Cardiac ventricle fibroblast (primary cell): Measurements from ENCODE around the gene ZKSCAN2. TPM values are rescaled to one million over a fixed set of nuclear protein-coding genes. Genes with fewer than 3 reads are reported as not detected.

Experiments
- total RNA-seq: library from RNA; depleted of rRNA; stranded (reverse); fragments of >200 nt; gene quantifications from 2 replicates; pipeline ENCODE4 v1.2.3, GENCODE V29; 2015

The ZKSCAN2 gene
- 3.1 and 3.5 TPM in 2 replicates for total RNA-seq

GRCh38 chr16:25257470-25257955 lies at the start of gene ZKSCAN2:
ZKSCAN2 (minus strand) TSS chr16:25257845; CDS start chr16:25257127, 718 bp downstream.

Other genes with a start within 250 kb of the ZKSCAN2 start
- 38.8 and 57.8 TPM in 2 replicates for gene ARHGAP17, start 242.5 kb downstream of the ZKSCAN2 start, total RNA-seq
- gene LCMT1, start 146.1 kb downstream of the ZKSCAN2 start, total RNA-seq = 23.2 and 27.5 TPM in 2 replicates
- gene AQP8, start 40.9 kb downstream of the ZKSCAN2 start, total RNA-seq = not detected in 2 replicates